H1 (cell line): Measurements from ENCODE around the gene ZNF791. TPM values are rescaled to one million over a fixed set of nuclear protein-coding genes. Genes with fewer than 3 reads are reported as not detected.

Experiments used
- CTCF ChIA-PET: fragments of 300-600 bp; sonication (Branson Sonifier 250); formaldehyde crosslinking; loops from one replicate; lab custom pipeline; 2021; ENCODE audit not compliant: partially characterized antibody; lab: Charles Lee
- POLR2A ChIA-PET: fragments of 300-600 bp; sonication (Branson Sonifier 250); formaldehyde crosslinking; loops from one replicate; lab custom pipeline; 2021; ENCODE audit warnings: inconsistent platforms; ENCODE audit not compliant: partially characterized antibody; lab: Charles Lee
- DNase-seq, 2 experiments: peaks; one replicate each; pipeline versions ENCODE4 v3.0.0 to v3.0.0-alpha.2; 2010 to 2022; ENCODE audit warnings: low spot score in 2 of 2, low read depth in 1 of 2, mixed read lengths in 1 of 2
- FAIRE-seq: peaks from 2 replicates; lab custom pipeline; 2011; peaks lifted over from hg19 to GRCh38; lab: Jason Lieb, UNC
- H2AFZ ChIP-seq: 2 replicates; pipeline ENCODE4 v1.8.1; 2012; ENCODE audit warnings: low read length, inconsistent platforms
- H2AK5ac ChIP-seq: 2 replicates; pipeline ENCODE4 v1.6.1; 2013; ENCODE audit warnings: low read depth, low read length
- H2BK120ac ChIP-seq: replicated peaks from 2 replicates; pipeline ENCODE3; 2013; ENCODE audit warnings: low read depth, low read length, inconsistent platforms
- H2BK12ac ChIP-seq: 2 replicates; pipeline ENCODE4 v1.6.1; 2013; ENCODE audit warnings: low read depth, low read length
- H2BK15ac ChIP-seq: 2 replicates; pipeline ENCODE4 v1.6.1; 2013; ENCODE audit warnings: low read length
- H2BK20ac ChIP-seq: 2 replicates; pipeline ENCODE4 v1.6.1; 2013; ENCODE audit warnings: low read length
- H2BK5ac ChIP-seq: 2 replicates; pipeline ENCODE4 v1.6.1; 2013; ENCODE audit warnings: low read depth, low read length
- H3K14ac ChIP-seq: 2 replicates; pipeline ENCODE4 v1.6.1; 2013; ENCODE audit warnings: inconsistent platforms; ENCODE audit not compliant: insufficient read length
- H3K18ac ChIP-seq: 2 replicates; pipeline ENCODE4 v1.6.1; 2013; ENCODE audit warnings: low read length; ENCODE audit errors: extremely low read depth
- H3K23ac ChIP-seq: 2 replicates; pipeline ENCODE4 v1.6.1; 2013; ENCODE audit warnings: inconsistent platforms; ENCODE audit not compliant: insufficient read length
- H3K23me2 ChIP-seq: 2 replicates; pipeline ENCODE4 v1.6.1; 2013; ENCODE audit warnings: low read depth, low read length
- H3K27ac ChIP-seq: 2 replicates; pipeline ENCODE4 v1.6.1; 2011; ENCODE audit warnings: low read depth, low read length, inconsistent platforms
- H3K27me3 ChIP-seq, 4 experiments: replicated peaks in 1 of 4; 1 replicate in 1 of 4; 2 replicates in 3 of 4; pipeline versions ENCODE4 v1.6.1 to v1.8.1; 2011 to 2013; ENCODE audit warnings: low read length in 3 of 4, mild to moderate bottlenecking in 3 of 4, inconsistent platforms in 2 of 4, mixed read lengths in 2 of 4, moderate library complexity in 1 of 4; ENCODE audit not compliant: control insufficient read depth in 3 of 4, insufficient read depth in 3 of 4; ENCODE audit errors: extremely low read depth in 1 of 4
- H3K36me3 ChIP-seq, 4 experiments: 2 replicates each; pipeline versions ENCODE4 v1.6.1 to v1.8.1; 2011 to 2013; ENCODE audit warnings: mild to moderate bottlenecking in 4 of 4, low read length in 3 of 4, moderate library complexity in 2 of 4, control low read depth in 1 of 4, inconsistent platforms in 1 of 4; ENCODE audit not compliant: insufficient read depth in 4 of 4, control insufficient read depth in 2 of 4
- H3K4ac ChIP-seq: replicated peaks from 2 replicates; pipeline ENCODE3; 2013; ENCODE audit warnings: low read length, low read depth, mixed read lengths, inconsistent platforms; ENCODE audit not compliant: insufficient read length
- H3K4me1 ChIP-seq, 4 experiments: replicated peaks in 1 of 4; 1 replicate in 1 of 4; 2 replicates in 3 of 4; pipeline versions ENCODE4 v1.6.1 to v1.8.1; 2011 to 2013; ENCODE audit warnings: low read length in 3 of 4, inconsistent platforms in 2 of 4, mixed read lengths in 1 of 4; ENCODE audit not compliant: insufficient read depth in 4 of 4, control insufficient read depth in 3 of 4
- H3K4me2 ChIP-seq, 2 experiments: 2 replicates each; pipeline versions ENCODE4 v1.6.1 to v1.8.1; 2011 to 2013; ENCODE audit warnings: low read depth in 2 of 2, low read length in 2 of 2, control low read depth in 1 of 2, inconsistent platforms in 1 of 2, mild to moderate bottlenecking in 1 of 2; ENCODE audit not compliant: insufficient read depth in 1 of 2
- H3K4me3 ChIP-seq, 4 experiments: fragments of 200-600, 300-600 bp in 1 of 4; sonication (generic), shearing (Covaris generic), sonication (Bioruptor Twin) in 1 of 4; 2 replicates each; pipeline versions ENCODE4 v1.5.1 to v1.8.1; 2011 to 2016; ENCODE audit warnings: low read length in 4 of 4, low read depth in 3 of 4, control low read depth in 2 of 4, inconsistent platforms in 2 of 4, mild to moderate bottlenecking in 2 of 4, mixed read lengths in 1 of 4, moderate library complexity in 1 of 4; ENCODE audit not compliant: insufficient read depth in 2 of 4; ENCODE audit errors: extremely low read depth in 1 of 4
- H3K56ac ChIP-seq: replicated peaks from 2 replicates; pipeline ENCODE3; 2013; ENCODE audit warnings: low read depth, mild to moderate bottlenecking, mixed read lengths, low read length, inconsistent platforms; ENCODE audit not compliant: insufficient read length
- H3K79me1 ChIP-seq: 2 replicates; pipeline ENCODE4 v1.6.1; 2013; ENCODE audit warnings: low read depth, low read length, control low read depth
- H3K79me2 ChIP-seq, 2 experiments: 2 replicates each; pipeline versions ENCODE4 v1.6.1 to v1.8.1; 2012 to 2013; ENCODE audit warnings: low read length in 2 of 2, mild to moderate bottlenecking in 2 of 2, inconsistent platforms in 1 of 2; ENCODE audit not compliant: insufficient read depth in 2 of 2, control insufficient read depth in 1 of 2
- H3K9ac ChIP-seq, 4 experiments: replicated peaks in 1 of 4; 1 replicate in 1 of 4; 2 replicates in 3 of 4; pipeline versions ENCODE4 v1.6.1 to v1.8.1; 2011 to 2013; ENCODE audit warnings: low read depth in 3 of 4, low read length in 3 of 4, control low read depth in 2 of 4, mild to moderate bottlenecking in 2 of 4, moderate library complexity in 2 of 4, inconsistent platforms in 1 of 4; ENCODE audit errors: extremely low read depth in 1 of 4
- H3K9me3 ChIP-seq, 2 experiments: 2 replicates each; pipeline versions ENCODE4 v1.6.1 to v1.8.1; 2012 to 2013; ENCODE audit warnings: mild to moderate bottlenecking in 2 of 2, moderate library complexity in 2 of 2, control low read depth in 1 of 2, inconsistent platforms in 1 of 2, low read depth in 1 of 2, low read length in 1 of 2, mixed read lengths in 1 of 2; ENCODE audit not compliant: insufficient read depth in 2 of 2
- H4K20me1 ChIP-seq, 2 experiments: replicated peaks in 1 of 2; 2 replicates each; pipeline versions ENCODE3 to v1.8.1; 2011 to 2013; ENCODE audit warnings: inconsistent platforms in 2 of 2, low read length in 2 of 2, mild to moderate bottlenecking in 1 of 2; ENCODE audit not compliant: insufficient read depth in 2 of 2, control insufficient read depth in 1 of 2
- H4K5ac ChIP-seq: 2 replicates; pipeline ENCODE4 v1.6.1; 2013; ENCODE audit warnings: low read length, low read depth, mixed read lengths, inconsistent platforms; ENCODE audit not compliant: insufficient read length
- H4K8ac ChIP-seq: 2 replicates; pipeline ENCODE4 v1.8.0; 2013; ENCODE audit warnings: mild to moderate bottlenecking, moderate library complexity, low read length, inconsistent platforms; ENCODE audit not compliant: insufficient read depth; ENCODE audit errors: extremely low read depth
- H4K91ac ChIP-seq: replicated peaks from 2 replicates; pipeline ENCODE3; 2013; ENCODE audit warnings: low read length, mixed read lengths, inconsistent platforms; ENCODE audit not compliant: insufficient read length
- BRCA1 ChIP-seq: IDR thresholded peaks from 2 replicates; pipeline ENCODE4 v1.6.1; 2012; ENCODE audit warnings: low read depth, low read length, improper control_type of control experiment
- CBX8 ChIP-seq: fragments of 300-800, 300-1000 bp; sonication (generic); IDR thresholded peaks from 2 replicates; pipeline ENCODE4 v1.7.1; 2016; ENCODE audit warnings: low read depth, low read length, borderline replicate concordance
- CHD2 ChIP-seq: IDR thresholded peaks from 2 replicates; pipeline ENCODE4 v1.6.1; 2012; ENCODE audit warnings: low read length, improper control_type of control experiment
- KDM5A ChIP-seq: fragments of 200-600 bp; IDR thresholded peaks from 2 replicates; pipeline ENCODE4 v1.7.1; 2012; ENCODE audit warnings: mild to moderate bottlenecking, low read length, inconsistent platforms, mixed read lengths
- POLR2A ChIP-seq, 2 experiments: IDR thresholded peaks; 1 replicate in 1 of 2; 2 replicates in 1 of 2; pipeline ENCODE4 v1.6.1; 2011; ENCODE audit warnings: low read depth in 2 of 2, low read length in 2 of 2, mild to moderate bottlenecking in 2 of 2; ENCODE audit errors: control extremely low read depth in 1 of 2
- POLR2AphosphoS5 ChIP-seq: IDR thresholded peaks from 2 replicates; pipeline ENCODE4 v1.6.1; 2011; ENCODE audit warnings: low read depth, low read length
- RNF2 ChIP-seq: fragments of 200-900, 300-1000 bp; sonication (generic); IDR thresholded peaks from 2 replicates; pipeline ENCODE4 v1.7.1; 2016; ENCODE audit warnings: borderline replicate concordance, low read depth, mild to moderate bottlenecking, antibody characterized with exemption, low read length; ENCODE audit not compliant: poor library complexity, severe bottlenecking; ENCODE audit errors: missing control alignments
- SAP30 ChIP-seq: fragments of 300-600 bp; sonication (generic); IDR thresholded peaks from 2 replicates; pipeline ENCODE4 v1.7.1; 2012; ENCODE audit warnings: low read length, moderate library complexity, mild to moderate bottlenecking, inconsistent platforms; ENCODE audit not compliant: insufficient read depth, insufficient replicate concordance
- WGBS, 2 experiments: shearing (Covaris generic) in 1 of 2; methylation state at CpG; one replicate each; pipeline versions ENCODE4 v1.1.6 to v1.1.7; 2013 to 2015; ENCODE audit warnings: low lambda C conversion rate in 2 of 2, mixed read lengths in 2 of 2, inconsistent platforms in 1 of 2, low coverage in 1 of 2, missing lambda C conversion rate in 1 of 2; ENCODE audit not compliant: insufficient replicate concordance in 2 of 2, insufficient coverage in 1 of 2, insufficient read length in 1 of 2; ENCODE audit errors: extremely low coverage in 1 of 2, missing lambda C conversion rate in 1 of 2; 5-methylcytosine and 5-hydroxymethylcytosine counted together
- polyA plus RNA-seq, 7 experiments: library from polyadenylated mRNA; depleted of rRNA in 3 of 7; stranded (reverse) in 5 of 7; unstranded in 2 of 7; fragments of >200 nt in 5 of 7; fragments of 200-250 nt in 2 of 7; gene quantifications; 1 replicate in 5 of 7; 2 replicates in 1 of 7; 4 replicates in 1 of 7; pipeline versions ENCODE4 v1.2.1 to v1.2.3, GENCODE V29; 2011 to 2013; ENCODE audit warnings: missing spikeins in 2 of 7, mixed read lengths in 2 of 7
- total RNA-seq: library from RNA; stranded (reverse); fragmentation: NEBNext Ultra II Directional; extraction: Animal tissue kit (Norgen Biotek cat#: 25700); gene quantifications from 2 replicates; pipeline ENCODE4 v1.2.1, GENCODE V29; 2021
- TF ChIP-seq, protein P1 (sequence below): IDR thresholded peaks from 2 replicates; pipeline ENCODE4 v1.6.1; 2012; ENCODE audit warnings: low read length, inconsistent platforms

Gene ZNF791
- total and polyA plus RNA-seq, 2 of the 8 experiments (the other 6 are each of a cell fraction or from before 2014, with no cell fraction given), result 4.1 to 18.6 TPM

DNA sequence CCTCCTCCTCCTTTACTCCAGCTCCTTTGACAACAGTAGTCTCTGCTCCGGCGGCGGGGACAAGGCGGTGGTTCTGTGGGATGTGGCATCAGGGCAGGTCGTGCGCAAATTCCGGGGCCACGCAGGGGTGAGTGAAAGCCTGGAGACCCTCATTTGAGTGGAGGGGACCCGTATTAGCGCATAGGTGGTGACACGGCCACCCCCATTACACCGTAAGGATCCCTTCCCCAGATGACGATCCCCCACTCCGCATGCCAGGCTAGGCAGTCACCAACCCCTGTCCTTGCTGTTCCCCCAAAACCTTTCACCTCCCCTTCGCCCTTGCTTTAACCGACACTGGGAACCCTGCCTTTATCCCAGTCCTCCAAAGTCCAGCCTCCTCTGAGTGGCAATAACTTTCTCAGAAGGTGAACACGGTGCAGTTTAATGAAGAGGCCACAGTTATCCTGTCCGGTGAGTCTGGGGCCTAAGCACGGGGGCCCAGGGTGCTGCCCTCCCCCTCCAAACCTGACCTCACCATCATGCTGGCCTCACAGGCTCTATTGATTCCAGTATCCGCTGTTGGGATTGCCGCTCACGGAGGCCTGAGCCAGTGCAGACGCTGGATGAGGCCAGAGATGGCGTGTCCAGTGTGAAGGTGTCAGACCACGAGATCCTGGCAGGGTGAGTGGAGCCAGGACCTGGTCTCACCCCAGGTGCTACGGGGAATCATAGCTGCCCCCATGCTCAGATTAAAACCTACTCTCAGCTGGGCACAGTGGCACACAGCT is 59.6 kb downstream of the ZNF791 start:
- peak overlapping the region; percentile 15 for H4K91ac ChIP-seq
- H4K5ac ChIP-seq, result no peak overlapping the region
- no peak overlapping the region for H2AFZ ChIP-seq
- H3K27me3 ChIP-seq, result no peaks in the 10 kb centered on the region; a peak in 1 of 7 replicates
- peak overlapping the region; percentile 98; the same call in 1 of the 2 replicates for H4K8ac ChIP-seq
- no peaks in the 10 kb centered on the region for H3K9me3 ChIP-seq
- no peak overlapping the region for H2BK12ac ChIP-seq
- FAIRE-seq (no peak), DNase-seq (no peak)
- H3K79me2 ChIP-seq, result peaks cover 0 to 22% of the 10 kb centered on the region in 2 experiments; a peak in 1 of 4 replicates
- 0 out of 2 replicates have a peak overlapping the region, but pooled peaks have one; percentile 62 for H2BK5ac ChIP-seq
- H3K14ac ChIP-seq, result no peak overlapping the region
- peaks cover 24% of the 10 kb centered on the region for H3K23me2 ChIP-seq
- H3K27ac ChIP-seq, result peak overlapping the region; percentile 99; the same call in 1 of the 2 replicates
- 58% methylated on average over 26 of the region's 26 CpGs; no CpG with 5 or more reads in 1 of the 2 experiments for WGBS, 2 experiments
- no peak overlapping the region for H3K18ac ChIP-seq
- H2AK5ac ChIP-seq, result no peak overlapping the region
- H2BK120ac ChIP-seq, result no peak overlapping the region
- peak overlapping the region; percentile 86 to 95 for H3K4me2 ChIP-seq
- peaks cover 2 to 18% (median 3%) of the 10 kb centered on the region in 4 experiments; a peak in 6 of 7 replicates for H3K4me1 ChIP-seq
- peaks cover 9 to 26% (median 18%) of the 10 kb centered on the region in 4 experiments; a peak in 7 of 8 replicates for H3K36me3 ChIP-seq
- ChIA-PET CTCF (interaction anchor here (0.7 to 3.1 kb wide), 8 partner anchors 8 to 122 kb away, joined by 3 to 13 read pairs (median 4); partner anchors contain the start of gene FBXW9), POLR2A (interaction anchor here (1.0 to 5.3 kb wide), 11 partner anchors 7 to 157 kb away, joined by 3 to 23 read pairs (median 6); partner anchors contain the start of genes DHPS, GET3 and TNPO2)
- peak overlapping the region; percentile 78 to 95 (median 85) for H3K4me3 ChIP-seq
- no peak overlapping the region for H2BK20ac ChIP-seq
- H2BK15ac ChIP-seq, result no peak overlapping the region
- no peak overlapping the region for H3K23ac ChIP-seq
- H3K79me1 ChIP-seq, result peaks cover 5% of the 10 kb centered on the region; the same call in 1 of the 2 replicates
- no peak overlapping the region for H3K4ac ChIP-seq
- no peak overlapping the region for H3K56ac ChIP-seq
- peak overlapping the region in 3 of 4 experiments; percentile 84 to 94 (median 89); a peak in 6 of 7 replicates for H3K9ac ChIP-seq
- H4K20me1 ChIP-seq, result peaks cover 3 to 17% of the 10 kb centered on the region in 2 experiments
- TF ChIP-seq RNF2 (no peak), BRCA1 (no peak), CHD2 (no peak), KDM5A (no peak), POLR2AphosphoS5 (peak; percentile 23; the same call in 1 of the 2 replicates), POLR2A (IDR thresholded peaks at IDR 0.05; ENCODE audit: control extremely low read depth in 1 of 2, low read depth in 2 of 2, low read length in 2 of 2) (peak; percentile 42 to 61; a peak in 1 of 3 replicates), CBX8 (no peak), SAP30 (no peak)
- TF ChIP-seq, protein P1, sequence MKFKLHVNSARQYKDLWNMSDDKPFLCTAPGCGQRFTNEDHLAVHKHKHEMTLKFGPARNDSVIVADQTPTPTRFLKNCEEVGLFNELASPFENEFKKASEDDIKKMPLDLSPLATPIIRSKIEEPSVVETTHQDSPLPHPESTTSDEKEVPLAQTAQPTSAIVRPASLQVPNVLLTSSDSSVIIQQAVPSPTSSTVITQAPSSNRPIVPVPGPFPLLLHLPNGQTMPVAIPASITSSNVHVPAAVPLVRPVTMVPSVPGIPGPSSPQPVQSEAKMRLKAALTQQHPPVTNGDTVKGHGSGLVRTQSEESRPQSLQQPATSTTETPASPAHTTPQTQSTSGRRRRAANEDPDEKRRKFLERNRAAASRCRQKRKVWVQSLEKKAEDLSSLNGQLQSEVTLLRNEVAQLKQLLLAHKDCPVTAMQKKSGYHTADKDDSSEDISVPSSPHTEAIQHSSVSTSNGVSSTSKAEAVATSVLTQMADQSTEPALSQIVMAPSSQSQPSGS, result no peak
